Amniotic stem cell (primary cell): ENCODE data around the gene ZNF787.
"Not testable (repeated sequence)": the region's sequence is repeated elsewhere in the genome, so short reads cannot be mapped to it uniquely, and the experiment has no call there.

Source experiments
- DNase-seq: peaks from one replicate; lab custom pipeline; 2025; lab: John Stamatoyannopoulos, UW

The ZNF787 gene

DNA sequence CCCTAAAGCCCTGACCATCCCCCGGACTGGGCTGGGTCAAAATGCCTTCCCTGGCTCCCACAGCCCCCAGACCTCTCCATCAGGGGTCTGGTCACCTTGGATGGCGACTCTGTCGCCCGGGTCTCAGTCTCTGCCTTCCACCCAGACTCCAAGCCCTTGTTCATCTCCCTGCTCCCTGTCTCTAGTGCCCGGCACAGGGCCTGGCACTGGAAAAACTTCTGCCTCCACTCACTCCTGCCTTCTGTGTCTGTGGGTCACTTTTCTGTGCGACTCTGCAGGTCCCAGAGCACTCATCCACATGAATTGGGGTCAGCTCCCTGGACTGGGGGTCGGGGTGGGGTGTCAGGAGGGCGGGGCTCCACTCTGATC lies 1.1 kb downstream of the ZNF787 start:
- DNase-seq: no peak

DNA sequence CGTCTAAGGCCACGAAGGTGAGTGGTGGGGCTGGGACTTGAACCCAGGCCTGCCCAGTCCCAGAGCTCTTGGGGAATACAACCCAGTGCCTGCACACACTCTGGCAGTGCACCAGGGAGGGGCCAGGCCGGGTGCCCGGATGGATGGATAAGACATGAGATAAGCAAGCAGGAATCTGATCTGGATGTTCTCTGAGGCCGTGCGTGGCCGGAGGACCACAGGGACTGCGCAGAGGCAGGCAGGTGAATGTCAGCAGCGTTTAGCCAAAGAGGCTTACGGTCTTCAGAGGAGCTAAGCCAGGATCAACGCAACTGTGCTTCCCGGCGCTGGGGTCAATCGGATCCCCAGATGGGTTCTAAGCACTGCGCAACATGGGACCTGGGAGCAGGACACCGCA lies 1.5 kb downstream of the ZNF787 start:
- DNase-seq: no peak

DNA sequence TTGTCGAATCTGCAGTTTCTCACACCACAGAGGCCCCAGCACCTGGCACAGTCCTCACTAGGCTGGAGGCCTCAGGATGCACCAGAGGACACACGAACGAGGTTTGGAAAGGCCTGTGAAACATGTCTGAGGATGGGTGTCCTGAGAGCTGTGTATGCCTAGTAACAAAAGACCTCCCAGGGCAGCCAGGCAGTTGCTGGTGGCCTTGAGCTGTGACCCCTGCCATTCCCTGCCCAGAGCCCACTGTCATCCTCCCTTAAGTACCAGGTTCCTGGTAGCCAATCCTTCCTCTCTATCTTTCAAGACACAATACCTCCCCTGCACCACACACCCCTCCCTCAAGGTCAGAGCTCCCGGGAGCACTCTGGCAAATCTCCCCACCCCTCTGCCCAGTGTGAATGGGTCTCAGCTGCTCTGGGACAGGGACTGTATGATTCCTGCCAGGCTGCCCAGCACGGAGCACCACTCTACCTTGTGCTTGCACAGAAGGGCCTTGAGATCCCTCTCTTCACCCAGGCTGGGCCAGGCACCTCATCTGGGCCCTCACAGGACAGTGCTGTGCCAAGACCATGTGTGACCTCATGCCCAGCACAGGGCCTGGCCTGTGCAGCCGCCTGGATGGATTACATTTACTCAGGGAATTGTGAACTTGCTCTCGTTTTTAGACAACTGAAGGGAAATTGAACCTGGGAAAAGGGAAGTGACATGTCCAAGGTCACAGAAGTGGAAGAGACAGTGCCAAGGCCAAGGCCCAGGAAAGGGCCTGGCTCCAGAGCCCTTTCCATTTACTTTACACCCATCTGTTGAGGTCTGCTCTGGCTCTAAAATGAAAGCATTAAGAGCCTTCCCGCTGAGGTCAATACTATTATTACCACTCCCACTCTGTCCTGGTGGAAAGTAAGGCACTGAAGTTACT lies 2.2 kb downstream of the ZNF787 start:
- no peak for DNase-seq

DNA sequence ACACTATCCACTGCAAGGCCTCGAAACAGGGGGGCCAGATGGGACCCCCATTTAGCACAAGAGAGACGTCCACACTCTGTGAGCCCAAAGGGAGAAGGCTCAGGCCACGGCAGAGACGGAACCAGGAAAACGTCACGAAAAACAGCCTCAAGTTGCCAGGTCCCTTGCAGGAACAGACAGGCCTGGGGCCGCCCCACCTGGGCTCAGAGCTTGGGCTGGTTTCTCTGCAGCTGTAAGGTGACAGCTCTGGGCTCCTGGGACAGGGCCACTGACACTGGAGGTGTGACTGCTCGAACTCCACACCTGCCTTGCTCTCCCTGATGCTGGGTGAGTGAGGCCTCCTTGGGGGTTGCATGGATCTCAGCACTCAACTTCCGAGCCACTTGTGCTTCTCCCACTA lies 3.2 kb downstream of the ZNF787 start:
- DNase-seq: no peak

DNA sequence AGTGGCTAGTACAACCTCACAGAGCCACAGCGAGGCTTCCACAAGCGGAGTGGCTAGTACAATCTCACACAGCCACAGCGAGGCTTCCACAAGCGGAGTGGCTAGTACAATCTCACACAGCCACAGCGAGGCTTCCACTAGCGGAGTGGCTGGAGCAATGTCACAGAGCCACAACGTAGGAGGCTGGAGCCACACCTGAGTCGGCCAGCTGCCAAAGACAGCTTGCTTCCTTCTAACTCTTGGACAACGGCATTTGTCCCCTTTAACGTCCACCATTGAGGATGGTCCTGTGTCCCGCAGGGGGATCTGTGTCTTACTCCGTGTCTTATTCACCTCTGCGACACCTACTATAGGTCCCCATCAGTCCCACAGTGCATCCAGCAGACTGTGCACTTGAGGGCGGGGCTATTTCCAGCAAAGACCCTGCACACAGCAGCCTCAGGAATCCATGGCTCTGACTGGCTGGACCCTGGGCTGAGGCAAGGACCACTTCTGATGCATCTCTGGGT lies 3.7 kb downstream of the ZNF787 start:
- no peak for DNase-seq

DNA sequence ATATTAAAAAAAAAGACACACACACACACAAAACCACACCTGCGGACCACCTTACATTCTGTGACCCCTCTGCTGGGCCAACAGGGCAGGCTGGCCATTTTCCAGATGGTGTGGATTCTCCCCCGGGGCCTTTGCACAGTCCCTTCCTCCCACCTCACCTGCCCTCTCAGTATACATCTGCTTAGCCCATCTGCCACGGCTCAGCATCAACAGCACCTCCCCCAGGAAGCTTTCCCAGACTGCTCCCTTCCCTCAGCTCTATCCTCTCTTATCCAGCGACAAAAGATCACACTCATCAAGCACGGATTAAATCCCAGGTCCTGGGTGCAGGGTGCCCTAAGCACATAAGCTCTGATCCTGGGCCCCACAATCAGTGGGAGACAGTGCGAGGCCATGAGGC lies 4.5 kb downstream of the ZNF787 start:
- DNase-seq: no peak

DNA sequence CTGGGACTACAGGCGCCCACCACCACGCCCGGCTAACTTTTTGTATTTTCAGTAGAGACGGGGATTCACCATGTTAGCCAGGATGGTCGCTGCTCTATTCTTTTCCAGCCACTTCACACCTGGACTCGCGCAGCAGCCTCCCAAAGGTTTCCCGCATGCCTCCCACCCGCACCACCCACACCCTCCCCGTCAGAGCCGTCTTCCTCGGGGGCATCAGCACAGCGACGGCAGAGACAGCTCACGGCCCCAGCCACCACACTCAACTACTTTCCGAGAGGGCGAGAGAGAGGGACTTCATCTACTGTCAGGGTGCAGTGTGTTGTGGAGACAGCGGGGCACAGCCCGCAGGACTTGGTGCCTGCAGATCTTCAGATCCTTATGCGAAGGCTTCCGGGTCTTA lies 5.6 kb downstream of the ZNF787 start:
- no peak for DNase-seq

DNA sequence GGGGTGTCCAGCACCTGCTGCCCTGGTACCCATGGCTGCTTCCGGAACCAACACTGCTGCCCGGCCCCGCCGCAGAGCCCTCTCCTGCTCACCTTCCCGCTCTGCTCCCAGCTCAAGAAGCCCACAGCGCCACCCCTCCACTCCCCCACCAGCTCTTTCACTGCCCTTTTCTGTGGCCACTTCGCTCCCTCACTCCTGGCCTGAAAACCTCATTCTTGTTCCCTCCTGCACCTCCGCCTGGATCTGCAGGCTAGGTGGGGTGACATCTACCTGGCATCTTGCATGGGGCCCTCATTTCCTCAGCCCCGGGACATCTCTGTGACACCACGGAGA lies 6.4 kb downstream of the ZNF787 start:
- DNase-seq: no peak

DNA sequence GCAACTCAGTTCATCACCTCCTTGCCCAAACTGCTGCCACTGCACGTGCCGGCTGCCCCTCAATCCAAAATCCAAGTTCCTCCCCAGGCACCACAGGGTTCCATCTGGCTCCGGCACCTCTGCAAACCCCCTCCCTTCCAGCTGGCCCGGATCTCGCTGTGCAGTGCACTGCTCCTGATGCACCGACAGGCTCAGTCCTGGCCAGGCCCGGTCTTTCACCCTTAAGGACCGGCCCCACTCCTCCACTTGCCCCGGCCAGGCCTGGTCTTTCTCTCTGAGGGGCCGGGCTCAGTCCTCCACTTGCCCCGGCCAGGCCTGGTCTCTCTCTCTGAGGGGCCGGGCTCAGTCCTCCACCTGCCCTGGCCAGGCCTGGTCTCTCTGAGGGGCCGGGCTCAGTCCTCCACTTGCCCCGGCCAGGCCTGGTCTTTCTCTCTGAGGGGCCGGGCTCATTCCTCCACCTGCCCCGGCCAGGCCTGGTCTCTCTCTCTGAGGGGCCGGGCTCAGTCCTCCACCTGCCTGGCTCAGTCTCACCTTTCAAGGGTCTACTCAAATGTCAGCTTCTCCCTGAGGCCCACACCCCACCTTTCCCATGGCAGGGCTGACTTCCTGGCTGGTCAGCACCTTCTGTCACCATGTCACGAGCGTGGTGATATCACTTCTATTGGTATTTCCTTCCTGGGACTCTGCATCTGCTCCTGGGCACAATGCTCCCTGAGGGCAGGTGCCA lies 6.9 kb downstream of the ZNF787 start:
- no peak for DNase-seq

DNA sequence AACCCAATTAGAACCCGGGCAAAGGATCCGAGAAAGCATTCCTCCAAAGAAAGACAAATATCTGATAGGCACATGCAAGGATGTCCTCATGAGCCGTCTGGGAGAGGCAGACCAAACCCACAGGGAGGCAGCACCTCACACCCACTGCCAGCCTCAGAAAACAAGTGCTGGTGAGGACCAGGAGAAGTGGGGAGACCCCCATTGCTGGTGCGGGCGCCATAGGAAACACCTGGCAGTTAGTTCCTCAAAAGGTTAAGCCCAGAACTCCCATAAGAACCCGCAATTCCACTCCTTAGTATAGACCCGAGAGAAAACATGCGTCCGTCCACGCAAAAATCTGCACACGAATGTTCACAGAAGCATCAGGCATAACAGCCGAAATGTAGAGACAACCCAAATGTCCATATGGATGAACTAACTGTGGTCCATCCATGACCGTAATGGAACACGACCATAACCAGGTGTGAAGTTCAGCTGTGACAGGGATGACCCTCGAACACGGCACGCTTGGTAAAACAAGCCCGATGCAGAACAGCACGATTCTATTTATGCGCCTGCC lies 7.9 kb downstream of the ZNF787 start:
- DNase-seq: no peak

DNA sequence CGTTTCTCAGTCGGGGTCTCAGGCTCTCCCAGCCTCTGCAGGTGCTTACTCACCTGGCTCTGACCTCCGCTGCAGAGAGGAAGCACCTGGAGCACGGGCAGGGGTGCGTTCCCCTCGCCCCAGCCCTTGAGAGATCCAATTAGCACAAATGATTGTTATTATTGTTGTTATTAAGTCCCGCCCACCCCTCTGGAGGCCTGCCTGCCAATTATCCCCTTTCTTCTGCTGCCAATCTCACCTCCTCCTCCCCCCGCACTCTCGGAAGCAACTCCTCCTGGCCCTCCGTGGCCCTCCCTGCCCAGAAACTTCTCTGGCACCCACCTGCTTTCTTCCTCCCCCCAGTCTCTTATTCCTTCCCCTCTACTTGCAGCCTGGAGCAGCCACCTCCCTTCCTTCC lies 8.8 kb downstream of the ZNF787 start:
- DNase-seq: no peak

DNA sequence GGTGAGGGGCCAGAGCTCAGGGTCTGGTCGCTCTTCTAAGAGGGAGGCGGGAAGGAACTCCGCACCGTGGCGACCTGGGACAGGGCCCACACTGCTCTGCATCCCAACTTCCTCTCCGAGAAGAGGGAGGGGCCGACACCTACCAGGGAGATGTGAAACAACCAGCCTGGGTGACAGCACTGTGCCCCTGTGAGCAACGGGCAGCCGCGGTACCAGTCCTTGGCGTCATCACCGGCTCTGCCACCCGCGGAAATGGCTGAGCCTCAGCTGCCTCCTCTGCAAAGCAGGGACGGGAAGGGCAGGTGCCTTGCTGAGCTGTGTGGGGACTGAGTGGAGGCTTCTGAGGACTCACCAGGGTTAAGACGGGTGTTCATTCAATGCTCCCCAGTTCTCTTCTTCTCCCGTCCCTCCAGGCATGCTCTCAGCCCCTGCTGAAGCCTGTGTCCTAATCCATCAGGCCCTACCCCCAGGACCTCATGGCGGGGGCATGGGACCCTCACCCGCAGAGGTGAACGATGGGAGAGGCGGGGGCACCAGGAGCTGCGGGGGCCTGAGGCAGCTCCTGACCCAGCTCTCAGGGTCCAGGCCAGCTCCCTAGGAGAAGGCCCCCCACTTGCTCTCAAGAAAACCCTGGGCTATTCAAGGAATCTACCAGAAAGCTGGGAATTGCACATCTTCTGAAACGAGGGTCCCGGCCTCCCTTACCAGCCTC lies 9.3 kb downstream of the ZNF787 start:
- no peak for DNase-seq

DNA sequence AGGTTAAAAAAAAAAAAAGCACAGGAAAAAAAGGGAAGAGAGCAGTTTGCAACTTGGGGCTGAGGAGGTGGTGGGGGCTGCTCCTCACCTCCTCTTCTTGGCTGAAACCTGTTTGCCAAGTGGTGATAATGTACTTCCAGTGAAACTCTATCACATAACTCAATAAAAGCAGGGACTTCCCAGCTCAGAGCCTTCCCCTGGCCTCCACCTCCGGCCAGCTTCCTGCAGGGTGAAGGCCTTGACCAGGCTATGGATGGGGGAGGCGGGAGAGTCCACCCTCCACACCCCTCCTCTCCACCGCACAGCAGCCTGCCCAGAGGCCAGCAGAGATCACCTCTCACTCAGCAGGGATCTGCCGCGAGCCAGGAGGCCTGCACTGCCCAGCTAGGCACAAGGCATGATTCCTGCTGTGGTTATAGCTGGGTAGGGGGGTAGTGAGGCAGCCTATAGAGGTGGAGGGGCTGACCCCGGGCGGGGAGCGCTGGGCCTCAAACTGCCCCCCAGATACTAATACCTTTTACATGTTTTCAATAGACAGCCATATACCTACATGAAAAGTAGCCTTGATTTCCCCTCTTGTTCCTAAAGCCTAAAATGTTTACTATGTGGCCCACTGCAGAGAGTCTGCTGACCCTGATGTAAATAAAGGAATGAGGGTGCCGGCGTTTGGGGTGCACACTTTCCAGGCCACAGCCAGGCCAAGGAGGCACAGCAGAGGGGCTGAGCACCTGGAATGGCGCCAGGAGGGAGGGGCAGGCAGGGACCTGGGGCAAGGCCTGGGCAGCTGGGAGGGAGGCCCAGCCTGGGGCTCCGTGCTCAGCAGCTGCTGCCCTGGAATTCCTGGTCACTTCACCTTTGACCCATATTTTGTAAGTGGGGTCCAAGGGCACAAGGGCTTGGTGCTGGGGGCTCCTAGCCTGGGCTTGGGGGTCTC lies 10.3 kb downstream of the ZNF787 start:
- no peak for DNase-seq

DNA sequence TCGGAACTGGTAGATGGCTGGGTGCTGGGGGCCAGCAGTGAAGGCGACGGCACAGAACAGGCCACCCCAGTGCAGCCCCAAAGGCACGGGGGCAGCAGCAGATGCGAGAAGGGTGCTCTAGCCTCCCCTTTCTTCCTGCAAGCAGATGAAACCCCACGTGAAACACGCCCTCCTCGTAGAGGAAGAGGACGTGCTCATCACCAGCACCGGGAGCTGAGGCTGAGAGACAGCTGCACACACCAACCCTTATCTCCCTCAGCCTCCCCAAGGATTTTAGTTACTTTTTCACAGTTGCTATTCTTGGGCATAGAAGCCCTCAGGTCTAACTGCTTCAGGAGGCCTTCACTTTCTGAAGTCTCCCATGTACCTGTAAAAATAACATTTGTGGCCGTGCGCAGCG lies 11.9 kb downstream of the ZNF787 start:
- DNase-seq: no peak

DNA sequence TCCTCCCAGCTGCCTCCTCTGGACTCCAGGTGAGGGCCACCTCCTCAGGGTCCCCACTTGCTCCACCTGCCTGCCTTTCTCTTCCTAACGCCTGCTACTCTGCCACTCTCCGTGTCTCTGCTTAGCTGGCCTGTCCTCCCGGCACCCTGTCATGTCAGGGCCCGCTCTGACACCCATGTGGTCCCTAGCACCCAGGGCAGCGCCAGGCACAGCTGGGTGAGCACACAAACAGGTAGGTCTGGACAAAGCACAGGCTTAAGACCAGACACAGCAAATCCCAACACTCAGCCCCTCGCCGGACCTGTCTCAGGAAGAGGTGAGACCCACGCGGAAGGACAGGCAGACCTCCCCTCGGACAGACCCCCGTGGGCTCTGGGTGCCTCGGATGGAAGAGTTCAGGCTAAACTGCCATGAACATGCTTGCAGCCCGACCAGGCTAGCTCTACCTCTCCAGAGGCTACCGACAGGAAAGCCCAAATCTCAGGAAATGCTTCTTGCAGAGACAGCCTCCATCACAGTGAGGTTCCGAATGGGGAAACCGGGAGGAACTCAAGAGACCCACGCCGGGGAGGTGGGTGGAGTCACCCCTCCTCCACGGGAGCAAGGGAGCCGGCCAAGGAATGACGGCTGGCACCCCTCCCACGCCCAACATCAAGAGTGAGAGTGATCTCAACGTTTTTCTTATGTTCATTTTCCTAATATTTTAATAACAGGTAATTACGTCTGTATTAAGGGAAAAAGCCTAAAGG lies 12.5 kb downstream of the ZNF787 start:
- DNase-seq: no peak

DNA sequence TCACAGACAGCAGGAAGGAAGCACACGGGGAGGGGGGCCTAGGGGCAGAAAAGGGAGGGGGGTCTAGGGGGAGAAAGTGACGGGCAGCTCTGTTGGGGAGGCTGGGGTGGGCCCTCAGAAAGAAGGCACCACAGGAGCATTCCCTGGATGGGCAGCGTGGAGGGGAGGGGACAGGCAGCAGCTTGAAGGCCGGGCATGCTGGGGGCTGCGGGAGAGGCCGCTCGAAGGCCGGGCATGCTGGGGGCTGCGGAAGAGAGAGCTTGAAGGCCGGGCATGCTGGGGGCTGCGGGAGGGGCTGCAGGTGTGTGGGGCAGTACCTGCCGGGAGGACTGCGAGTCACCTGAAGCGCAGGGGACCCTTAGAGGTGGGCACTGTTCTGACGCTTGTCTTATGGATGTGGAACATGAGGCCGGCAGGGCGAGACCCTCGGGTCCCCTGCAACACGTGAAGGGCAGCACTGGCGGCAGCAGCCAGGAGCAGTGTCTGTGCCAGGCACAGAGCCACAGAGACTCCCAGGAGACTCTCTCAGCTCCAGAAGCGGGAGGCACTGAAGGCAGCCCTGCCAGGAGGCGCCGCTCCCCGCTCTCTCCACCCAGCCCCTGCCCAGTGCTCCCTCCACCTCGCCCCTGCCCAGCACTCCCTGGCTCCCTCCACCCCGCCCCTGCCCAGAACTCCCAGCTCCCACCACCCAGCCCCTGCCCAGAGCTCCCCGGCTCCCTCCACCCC lies 13.3 kb downstream of the ZNF787 start:
- no peak for DNase-seq

DNA sequence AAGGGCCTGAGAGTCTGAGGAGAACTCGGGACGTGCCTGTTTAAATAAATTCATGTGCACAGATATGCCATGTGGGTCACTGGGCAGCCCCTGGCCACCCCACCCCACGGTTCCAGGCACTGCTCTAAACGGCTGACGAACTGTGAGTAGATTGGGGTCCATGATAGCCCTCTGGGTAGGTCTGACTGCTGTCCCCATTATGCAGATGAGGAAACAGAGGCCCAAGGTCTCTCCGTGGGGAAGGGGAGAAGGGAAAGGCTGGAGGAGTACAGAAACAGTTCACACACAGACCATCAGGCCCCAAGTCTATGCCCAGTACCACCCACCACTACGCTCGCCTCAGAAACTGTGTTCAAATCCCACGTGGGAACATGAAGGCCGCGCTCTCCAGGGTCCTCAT lies 14.1 kb downstream of the ZNF787 start:
- DNase-seq: no peak

DNA sequence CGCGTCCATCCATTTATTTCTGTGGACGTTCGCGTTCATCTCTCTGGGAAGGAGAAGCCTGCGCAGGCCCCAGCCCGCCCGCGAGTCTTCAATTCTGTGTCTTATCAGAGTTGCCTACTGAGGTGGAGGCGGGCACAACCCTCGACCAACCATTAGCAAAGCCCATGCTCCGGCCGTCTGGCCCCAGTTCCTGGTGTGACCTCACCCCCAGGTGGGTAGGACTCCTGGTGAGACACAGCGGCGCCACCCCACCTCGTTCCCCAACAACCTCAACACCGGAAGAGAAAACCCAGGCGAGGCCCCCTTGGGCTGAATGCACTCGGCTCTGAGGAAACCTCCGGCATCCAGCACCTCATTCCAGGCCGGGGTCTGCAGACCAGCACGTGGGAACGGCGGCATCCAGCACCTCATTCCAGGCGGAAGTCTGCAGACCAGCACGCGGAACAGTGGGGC lies 14.7 kb downstream of the ZNF787 start:
- DNase-seq: no peak

DNA sequence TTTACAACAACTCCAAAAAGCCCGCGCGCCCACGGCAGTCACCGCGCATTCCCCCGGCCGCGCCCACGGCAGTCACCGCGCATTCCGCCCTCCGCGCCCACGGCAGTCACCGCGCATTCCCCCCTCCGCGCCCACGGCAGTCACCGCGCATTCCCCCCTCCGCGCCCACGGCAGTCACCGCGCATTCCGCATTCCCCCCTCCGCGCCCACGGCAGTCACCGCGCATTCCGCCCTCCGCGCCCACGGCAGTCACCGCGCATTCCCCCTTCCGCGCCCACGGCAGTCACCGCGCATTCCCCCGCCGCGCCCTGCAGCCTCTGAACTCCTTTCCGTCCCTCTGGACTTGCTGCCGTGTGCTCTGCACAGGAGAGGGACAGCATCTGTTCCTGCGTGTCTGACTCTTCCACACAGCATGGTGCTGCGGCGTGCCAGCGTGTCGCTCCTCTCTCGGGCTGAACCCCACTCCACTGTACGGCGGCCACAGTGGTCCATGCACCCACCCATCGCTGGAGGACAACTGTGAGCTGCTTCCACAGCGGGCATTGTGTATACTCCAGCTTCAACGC lies 15.2 kb downstream of the ZNF787 start:
- not testable (repeated sequence) for DNase-seq
